ENCODE data around the gene ASRGL1. TPM values are rescaled to one million over a fixed set of nuclear protein-coding genes. Genes with fewer than 3 reads are reported as not detected.
A peak's percentile ranks its signal among the peaks of the same experiment; 100 is the strongest.
"Not testable (repeated sequence)": the region's sequence is repeated elsewhere in the genome, so short reads cannot be mapped to it uniquely, and the experiment has no call there.

Gene ASRGL1
- total and polyA plus RNA-seq, 3 experiments from 2014 or later = 2.7 to 6.5 (median 6.1) TPM

DNA sequence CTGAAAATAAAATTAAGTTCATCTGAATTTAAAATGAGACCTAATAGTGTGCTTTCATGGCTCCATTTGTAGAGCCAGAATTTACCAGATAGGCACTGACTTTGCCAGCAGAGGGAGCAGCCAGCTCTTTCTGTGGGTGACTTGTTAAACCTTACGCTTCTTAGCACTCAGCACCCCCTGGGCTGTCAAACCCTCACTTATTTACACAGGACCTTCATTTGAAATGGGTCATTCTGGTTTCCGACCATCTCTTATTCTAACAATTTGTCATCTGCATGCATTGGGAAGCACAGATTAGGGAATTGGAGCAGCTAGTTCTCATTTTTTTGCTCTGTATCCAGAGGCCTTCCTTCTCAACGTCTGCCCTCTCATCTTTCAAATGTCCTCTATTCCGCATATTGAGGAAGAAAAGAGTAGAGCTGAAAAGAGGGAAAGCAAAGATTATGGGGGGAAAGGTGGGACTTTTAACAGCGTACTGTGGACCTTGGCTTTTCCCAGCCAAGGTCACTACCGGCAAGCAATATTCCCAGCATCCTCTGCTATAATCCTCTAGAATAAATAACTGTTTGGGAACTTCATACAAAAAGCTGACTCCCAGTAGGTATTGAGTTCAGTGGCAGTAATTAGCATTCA is 3.1 kb downstream of the ASRGL1 start:
- no peaks in the 10 kb centered on the region for H3K36me3 ChIP-seq (ENCODE audit: insufficient read depth, low read length)
- no peak overlapping the region for H3K4me3 ChIP-seq (ENCODE audit: low read length)
- ChIA-PET CTCF (interaction anchor here (0.7 to 4.8 kb wide), 12 partner anchors 11 to 54 kb away, joined by 3 to 32 read pairs (median 4); no protein-coding TSS in a partner anchor), POLR2A (interaction anchor here (0.6 to 1.3 kb wide), 2 partner anchors 24 to 31 kb away, joined by 4 read pairs; no protein-coding TSS in a partner anchor)
- H3K27ac ChIP-seq (ENCODE audit: low read depth, low read length) = no peak overlapping the region
- peak; percentile 33 to 76 (median 39) for DNase-seq
- H3K4me1 Mint-ChIP-seq = peaks cover 8 to 19% (median 12%) of the 10 kb centered on the region in 3 donors
- H3K4me1 ChIP-seq (ENCODE audit: insufficient read depth, low read length) = peaks cover 4% of the 10 kb centered on the region
- H3K9me3 Mint-ChIP-seq = no peaks in the 10 kb centered on the region
- peaks cover 0 to 4% of the 10 kb centered on the region in 2 donors for H3K27me3 Mint-ChIP-seq
- peaks cover 0 to 2% (median 0%) of the 10 kb centered on the region in 3 donors for H3K36me3 Mint-ChIP-seq
- H3K27me3 ChIP-seq (ENCODE audit: insufficient read depth, low read length, poor library complexity, severe bottlenecking) = no peaks in the 10 kb centered on the region
- H3K4me3 Mint-ChIP-seq = peak overlapping the region in 2 of 7 donors; percentile 4 to 18
- no peaks in the 10 kb centered on the region for H3K9me3 ChIP-seq (ENCODE audit: low read length)
- H3K27ac Mint-ChIP-seq = no peak overlapping the region

- Histone ChIP-seq H3K9me3 (ENCODE audit: low read length) (no peaks in the 10 kb centered on the region), H3K27ac (ENCODE audit: low read depth, low read length) (no peak overlapping the region), H3K4me1 (ENCODE audit: insufficient read depth, low read length) (peaks cover 4% of the 10 kb centered on the region), H3K4me3 (ENCODE audit: low read length) (no peak overlapping the region), H3K36me3 (ENCODE audit: insufficient read depth, low read length) (no peaks in the 10 kb centered on the region), H3K27me3 (ENCODE audit: insufficient read depth, low read length, poor library complexity, severe bottlenecking) (no peaks in the 10 kb centered on the region)
- peaks cover 0 to 2% (median 0%) of the 10 kb centered on the region in 3 donors for H3K36me3 Mint-ChIP-seq
- no peak for DNase-seq
- ChIA-PET CTCF (interaction anchor here (1.0 to 4.8 kb wide), 6 partner anchors 10 to 53 kb away, joined by 3 to 32 read pairs (median 5); no protein-coding TSS in a partner anchor), POLR2A (interaction anchor here (0.7 to 1.3 kb wide), 2 partner anchors 30 to 352 kb away, joined by 4 to 6 read pairs; no protein-coding TSS in a partner anchor)
- no peak overlapping the region for H3K27ac Mint-ChIP-seq
- no peaks in the 10 kb centered on the region for H3K9me3 Mint-ChIP-seq
- H3K27me3 Mint-ChIP-seq = peaks cover 0 to 2% of the 10 kb centered on the region in 2 donors
- no peak overlapping the region for H3K4me3 Mint-ChIP-seq
- H3K4me1 Mint-ChIP-seq = peaks cover 6 to 15% (median 12%) of the 10 kb centered on the region in 3 donors
These were observed 4.3 kb downstream of the ASRGL1 start for GRCh38 chr11:62341588-62341987.

DNA sequence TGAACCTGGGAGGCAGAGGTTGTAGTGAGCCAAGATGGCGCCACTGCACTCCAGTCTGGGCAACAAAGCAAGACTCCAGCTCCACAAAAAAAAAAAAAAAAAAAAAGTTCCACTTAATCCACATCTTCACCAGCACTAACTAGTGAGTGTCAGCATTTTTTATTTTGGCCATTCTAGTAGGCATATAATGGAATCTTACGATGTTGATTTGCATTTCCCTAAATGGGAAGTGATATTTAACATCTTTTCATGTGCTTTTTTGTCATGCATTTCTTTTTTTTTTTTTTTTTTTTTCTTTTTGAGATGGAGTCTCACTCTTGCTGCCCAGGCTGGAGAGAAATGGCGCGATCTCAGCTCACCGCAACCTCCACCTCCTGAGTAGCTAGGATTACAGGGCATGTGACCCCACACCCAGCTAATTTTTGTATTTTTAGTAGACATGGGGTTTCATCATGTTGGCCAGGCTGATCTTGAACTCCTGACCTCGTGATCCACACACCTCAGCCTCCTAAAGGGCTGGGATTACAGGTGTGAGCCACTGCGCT is 6.5 kb downstream of the ASRGL1 start:
- CTCF ChIA-PET; H3K4me1 Mint-ChIP-seq; H3K4me3 Mint-ChIP-seq; H3K27ac Mint-ChIP-seq; DNase-seq; H3K36me3 ChIP-seq (ENCODE audit: insufficient read depth, low read length); H3K4me1 ChIP-seq (ENCODE audit: insufficient read depth, low read length); H3K9me3 Mint-ChIP-seq; H3K4me3 ChIP-seq (ENCODE audit: low read length); H3K36me3 Mint-ChIP-seq; H3K27me3 ChIP-seq (ENCODE audit: insufficient read depth, low read length, poor library complexity, severe bottlenecking); H3K27me3 Mint-ChIP-seq; H3K27ac ChIP-seq (ENCODE audit: low read depth, low read length); H3K9me3 ChIP-seq (ENCODE audit: low read length): not testable (repeated sequence)
- POLR2A ChIA-PET = interaction anchor here (1.0 kb wide), 1 partner anchor 24 kb away, joined by 3 read pairs; no protein-coding TSS in a partner anchor

DNA sequence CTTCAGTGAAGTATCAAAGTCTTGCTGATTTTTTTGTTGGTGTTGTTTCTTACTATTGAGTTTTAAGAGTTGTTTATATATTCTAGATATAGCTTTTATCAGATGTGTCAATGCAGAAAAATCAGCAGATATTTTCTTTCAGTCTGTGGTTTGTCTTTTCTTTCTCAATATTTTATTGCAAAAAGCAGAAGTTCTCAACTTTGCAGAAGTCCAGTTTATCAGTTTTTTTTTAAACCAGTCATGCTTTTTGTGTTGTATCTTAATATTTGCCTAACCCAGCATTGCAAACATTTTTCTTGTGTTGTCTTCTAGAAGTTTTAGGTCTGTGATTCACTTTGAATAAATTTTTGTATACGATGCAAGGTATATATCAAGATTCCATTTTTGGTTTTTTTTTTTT is 7.0 kb downstream of the ASRGL1 start:
- Histone ChIP-seq H3K27me3 (ENCODE audit: insufficient read depth, low read length, poor library complexity, severe bottlenecking) (no peaks in the 10 kb centered on the region), H3K4me1 (ENCODE audit: insufficient read depth, low read length) (no peaks in the 10 kb centered on the region), H3K27ac (ENCODE audit: low read depth, low read length) (no peak overlapping the region), H3K9me3 (ENCODE audit: low read length) (no peaks in the 10 kb centered on the region), H3K4me3 (ENCODE audit: low read length) (no peak overlapping the region), H3K36me3 (ENCODE audit: insufficient read depth, low read length) (no peaks in the 10 kb centered on the region)
- Mint-ChIP-seq H3K4me3 (no peak overlapping the region), H3K36me3 (peaks cover 0 to 1% (median 0%) of the 10 kb centered on the region in 3 donors), H3K9me3 (no peaks in the 10 kb centered on the region), H3K27ac (no peak overlapping the region), H3K4me1 (peaks cover 0 to 4% (median 0%) of the 10 kb centered on the region in 3 donors), H3K27me3 (peaks cover 0 to 2% of the 10 kb centered on the region in 2 donors)
- ChIA-PET CTCF (no interaction called here), POLR2A (interaction anchor here (1.0 kb wide), 1 partner anchor 23 kb away, joined by 3 read pairs; no protein-coding TSS in a partner anchor)
- no peak for DNase-seq

- ChIA-PET CTCF (interaction anchor here (0.9 to 1.2 kb wide), 3 partner anchors 32 to 79 kb away, joined by 3 read pairs; no protein-coding TSS in a partner anchor), POLR2A (no interaction called here)
- no peaks in the 10 kb centered on the region for H3K36me3 ChIP-seq (ENCODE audit: insufficient read depth, low read length)
- H3K9me3 ChIP-seq (ENCODE audit: low read length) = no peaks in the 10 kb centered on the region
- H3K9me3 Mint-ChIP-seq = no peaks in the 10 kb centered on the region
- no peak overlapping the region for H3K4me3 ChIP-seq (ENCODE audit: low read length)
- DNase-seq = no peak
- no peaks in the 10 kb centered on the region for H3K4me1 ChIP-seq (ENCODE audit: insufficient read depth, low read length)
- H3K36me3 Mint-ChIP-seq = peaks cover 0 to 1% (median 0%) of the 10 kb centered on the region in 3 donors
- H3K4me3 Mint-ChIP-seq = no peak overlapping the region
- H3K27ac ChIP-seq (ENCODE audit: low read depth, low read length) = no peak overlapping the region
- no peak overlapping the region for H3K27ac Mint-ChIP-seq
- no peaks in the 10 kb centered on the region for H3K27me3 ChIP-seq (ENCODE audit: insufficient read depth, low read length, poor library complexity, severe bottlenecking)
- peaks cover 0 to 2% of the 10 kb centered on the region in 2 donors for H3K27me3 Mint-ChIP-seq
- no peaks in the 10 kb centered on the region for H3K4me1 Mint-ChIP-seq
These were observed 8.6 kb downstream of the ASRGL1 start for GRCh38 chr11:62345861-62346260.

GRCh38 chr11:62352355-62353336 is 15.4 kb downstream of the ASRGL1 start:
- no peak overlapping the region for H3K4me3 ChIP-seq (ENCODE audit: low read length)
- Mint-ChIP-seq H3K4me1 (peaks cover 9 to 17% (median 9%) of the 10 kb centered on the region in 3 donors), H3K9me3 (no peaks in the 10 kb centered on the region), H3K36me3 (no peaks in the 10 kb centered on the region), H3K27me3 (peaks cover 0 to 2% of the 10 kb centered on the region in 2 donors), H3K27ac (peak overlapping the region in 7 of 8 donors; percentile 2 to 77 (median 36)), H3K4me3 (peak overlapping the region in 5 of 7 donors; percentile 7 to 52 (median 30))
- no peaks in the 10 kb centered on the region for H3K9me3 ChIP-seq (ENCODE audit: low read length)
- no peaks in the 10 kb centered on the region for H3K36me3 ChIP-seq (ENCODE audit: insufficient read depth, low read length)
- ChIA-PET POLR2A (no interaction called here), CTCF (interaction anchor here (1.2 kb wide), 1 partner anchor 13 kb away, joined by 3 read pairs; no protein-coding TSS in a partner anchor)
- no peaks in the 10 kb centered on the region for H3K4me1 ChIP-seq (ENCODE audit: insufficient read depth, low read length)
- DNase-seq = no peak
- no peaks in the 10 kb centered on the region for H3K27me3 ChIP-seq (ENCODE audit: insufficient read depth, low read length, poor library complexity, severe bottlenecking)
- H3K27ac ChIP-seq (ENCODE audit: low read depth, low read length) = no peak overlapping the region

DNA sequence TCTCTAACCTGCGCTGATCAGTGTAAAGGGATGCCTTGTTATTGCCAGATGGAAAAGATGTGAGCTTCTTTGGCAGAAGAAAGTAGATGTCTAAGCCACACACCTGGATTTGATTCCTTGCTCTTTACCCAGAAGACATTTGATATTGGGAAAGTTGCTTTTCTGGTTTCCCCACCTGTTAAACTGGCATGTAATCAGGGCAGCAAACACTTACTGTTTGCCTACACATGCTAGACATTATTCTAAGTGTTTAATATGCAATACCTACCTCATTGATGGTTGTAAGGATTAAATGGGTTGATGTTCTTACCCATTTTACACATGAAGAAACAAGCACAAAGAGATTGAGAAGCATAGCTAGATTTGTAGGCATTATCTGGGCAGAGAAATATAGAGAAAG is 16.6 kb downstream of the ASRGL1 start:
- no peak overlapping the region for H3K4me3 ChIP-seq (ENCODE audit: low read length)
- DNase-seq = no peak
- H3K27me3 ChIP-seq (ENCODE audit: insufficient read depth, low read length, poor library complexity, severe bottlenecking) = no peaks in the 10 kb centered on the region
- H3K4me1 ChIP-seq (ENCODE audit: insufficient read depth, low read length) = no peaks in the 10 kb centered on the region
- ChIA-PET POLR2A (no interaction called here), CTCF (interaction anchor here (0.5 to 1.2 kb wide), 2 partner anchors 14 to 25 kb away, joined by 3 read pairs; no protein-coding TSS in a partner anchor)
- no peak overlapping the region for H3K27ac ChIP-seq (ENCODE audit: low read depth, low read length)
- no peak overlapping the region for H3K27ac Mint-ChIP-seq
- H3K36me3 ChIP-seq (ENCODE audit: insufficient read depth, low read length) = no peaks in the 10 kb centered on the region
- H3K27me3 Mint-ChIP-seq = no peaks in the 10 kb centered on the region
- H3K4me1 Mint-ChIP-seq = peaks cover 9 to 17% (median 9%) of the 10 kb centered on the region in 3 donors
- H3K36me3 Mint-ChIP-seq = peaks cover 0 to 4% (median 0%) of the 10 kb centered on the region in 3 donors
- no peaks in the 10 kb centered on the region for H3K9me3 Mint-ChIP-seq
- H3K4me3 Mint-ChIP-seq = no peak overlapping the region
- H3K9me3 ChIP-seq (ENCODE audit: low read length) = no peaks in the 10 kb centered on the region

Measured in CD8-positive, alpha-beta memory T cell (primary cell).